Natural killer cell (primary cell): Measurements from ENCODE around the gene VAMP1. TPM values are rescaled to one million over a fixed set of nuclear protein-coding genes. Genes with fewer than 3 reads are reported as not detected.
"Not testable (repeated sequence)": the region's sequence is repeated elsewhere in the genome, so short reads cannot be mapped to it uniquely, and the experiment has no call there.

Source experiments
- ATAC-seq, 3 donors: fragments of 150-1000 bp in 2 of 3; fragments of 200-7000 bp in 1 of 3; cut with Tn5 transposase; 1 replicate in 1 of 3; 2 replicates in 2 of 3; pipeline ENCODE4 v1.10.0; 2021; ENCODE audit warnings: mild to moderate bottlenecking in 2 of 3, moderate library complexity in 2 of 3
- DNase-seq, 2 donors: peaks; one replicate each; pipeline versions ENCODE4 v3.0.0 to v3.0.0-alpha.2; 2013 to 2021; ENCODE audit warnings: mixed read lengths in 1 of 2
- H3K27ac ChIP-seq: one replicate; pipeline ENCODE4 v1.5.1; 2013; ENCODE audit warnings: mild to moderate bottlenecking, low read length
- H3K27me3 ChIP-seq: one replicate; pipeline ENCODE4 v1.6.1; 2013; ENCODE audit warnings: low read length; ENCODE audit not compliant: control insufficient read depth, insufficient read depth
- H3K36me3 ChIP-seq: one replicate; pipeline ENCODE4 v1.6.1; 2013; ENCODE audit warnings: low read length; ENCODE audit not compliant: control insufficient read depth, insufficient read depth
- H3K4me1 ChIP-seq: one replicate; pipeline ENCODE4 v1.6.1; 2013; ENCODE audit warnings: low read length; ENCODE audit not compliant: control insufficient read depth, insufficient read depth
- H3K4me3 ChIP-seq: one replicate; pipeline ENCODE4 v1.5.1; 2013; ENCODE audit warnings: low read length
- H3K9me3 ChIP-seq: one replicate; pipeline ENCODE4 v1.6.1; 2013; ENCODE audit warnings: low read length; ENCODE audit not compliant: control insufficient read depth, insufficient read depth
- H3K27ac Mint-ChIP-seq, 2 donors: one replicate each; pipeline ENCODE4 v1.8.0; 2022; ENCODE audit warnings: mild to moderate bottlenecking in 2 of 2, mixed read lengths in 2 of 2, moderate library complexity in 1 of 2
- H3K27me3 Mint-ChIP-seq, 2 donors: one replicate each; pipeline ENCODE4 v1.8.0; 2022; ENCODE audit warnings: low read depth in 2 of 2, mixed read lengths in 2 of 2
- H3K36me3 Mint-ChIP-seq: one replicate; pipeline ENCODE4 v1.8.0; 2022; ENCODE audit warnings: mixed read lengths
- H3K4me1 Mint-ChIP-seq, 2 donors: one replicate each; pipeline ENCODE4 v1.8.0; 2022; ENCODE audit warnings: mixed read lengths in 2 of 2
- H3K4me3 Mint-ChIP-seq: one replicate; pipeline ENCODE4 v1.8.0; 2022; ENCODE audit warnings: mild to moderate bottlenecking, moderate library complexity, mixed read lengths
- H3K9me3 Mint-ChIP-seq, 2 donors: one replicate each; pipeline ENCODE4 v1.8.0; 2022; ENCODE audit warnings: mixed read lengths in 2 of 2
- WGBS: methylation state at CpG from one replicate; pipeline ENCODE4 v1.1.7; 2013; ENCODE audit warnings: missing lambda C conversion rate; ENCODE audit not compliant: insufficient coverage; 5-methylcytosine and 5-hydroxymethylcytosine counted together
- intact Hi-C: fragments of 100-400 bp; cut with micrococcal nuclease; formaldehyde crosslinking; loops from one replicate; pipeline ENCODE4 v1.14.2; 2022
- total RNA-seq, 4 donors: library from RNA; stranded (reverse); fragments of 120-200 nt in 1 of 4; gene quantifications; one replicate each; pipeline versions ENCODE4 v1.2.3 to v1.2.4, GENCODE V29; 2013 to 2022
- TF ChIP-seq, protein P1 (sequence below): fragments of 200-600 bp; IDR thresholded peaks from one replicate; pipeline ENCODE4 v1.8.0; 2022; ENCODE audit warnings: antibody characterized with exemption

The VAMP1 gene
- total RNA-seq, 3 donors from 2014 or later (not counting 1 experiment from before 2014, with no cell fraction given), result 81.0 to 84.3 (median 83.8) TPM

DNA sequence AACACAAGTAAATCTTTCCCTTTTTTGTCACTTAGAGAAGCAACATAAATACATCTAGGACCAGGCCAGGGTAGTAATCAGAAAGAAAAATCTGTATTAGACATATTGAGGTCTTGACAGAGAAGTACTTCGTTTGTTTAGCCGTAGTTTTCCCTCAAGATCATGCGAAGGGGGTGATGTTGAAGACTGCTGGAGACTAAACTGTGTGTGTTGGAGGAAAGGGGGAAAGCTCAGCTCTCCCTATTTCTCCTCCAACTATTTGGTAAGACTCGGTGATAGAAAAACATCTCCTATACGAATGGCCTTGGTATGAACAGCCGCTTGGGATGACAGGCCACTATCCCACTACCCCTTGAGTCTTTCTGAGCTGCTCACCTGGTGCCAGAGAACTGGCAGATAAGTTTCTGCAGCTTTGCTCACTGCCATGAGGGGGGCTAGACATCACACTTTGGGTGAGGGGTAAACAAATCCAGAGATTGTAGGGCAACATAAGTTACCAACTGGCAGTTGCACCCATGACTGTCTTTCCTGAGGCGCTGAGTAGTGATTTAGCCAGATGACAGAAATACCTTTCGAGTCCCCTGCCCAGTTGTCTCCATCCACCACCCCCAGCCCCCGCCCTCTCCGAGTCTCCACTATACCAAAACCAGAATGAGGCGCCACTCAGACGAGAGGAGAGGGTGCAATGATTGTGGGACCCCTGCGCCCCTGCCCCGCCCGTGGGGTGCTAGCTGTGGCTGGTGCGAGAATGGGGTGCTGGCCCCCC, 685 bp downstream of the VAMP1 start:
- WGBS, result 22% methylated on average over 13 of the region's 16 CpGs
- H3K27me3 ChIP-seq, result no peaks in the 10 kb centered on the region
- H3K27ac ChIP-seq, result peak overlapping the region; percentile 94
- DNase-seq (no peak), ATAC-seq (no peak)
- Mint-ChIP-seq H3K27ac (peak overlapping the region; percentile 95 to 97), H3K4me3 (peak overlapping the region; percentile 93), H3K9me3 (no peaks in the 10 kb centered on the region), H3K27me3 (no peaks in the 10 kb centered on the region), H3K36me3 (peaks cover 7% of the 10 kb centered on the region), H3K4me1 (peaks cover 43 to 56% of the 10 kb centered on the region in 2 donors)
- peaks cover 17% of the 10 kb centered on the region for H3K36me3 ChIP-seq
- H3K9me3 ChIP-seq, result no peaks in the 10 kb centered on the region
- peak overlapping the region; percentile 94 for H3K4me3 ChIP-seq
- intact Hi-C loops, result loop anchor here (1.0 to 2.0 kb wide), 3 partner anchors 17 to 65 kb away; partner anchors contain the start of genes GAPDH, NCAPD2 and TAPBPL
- TF ChIP-seq, protein P1, sequence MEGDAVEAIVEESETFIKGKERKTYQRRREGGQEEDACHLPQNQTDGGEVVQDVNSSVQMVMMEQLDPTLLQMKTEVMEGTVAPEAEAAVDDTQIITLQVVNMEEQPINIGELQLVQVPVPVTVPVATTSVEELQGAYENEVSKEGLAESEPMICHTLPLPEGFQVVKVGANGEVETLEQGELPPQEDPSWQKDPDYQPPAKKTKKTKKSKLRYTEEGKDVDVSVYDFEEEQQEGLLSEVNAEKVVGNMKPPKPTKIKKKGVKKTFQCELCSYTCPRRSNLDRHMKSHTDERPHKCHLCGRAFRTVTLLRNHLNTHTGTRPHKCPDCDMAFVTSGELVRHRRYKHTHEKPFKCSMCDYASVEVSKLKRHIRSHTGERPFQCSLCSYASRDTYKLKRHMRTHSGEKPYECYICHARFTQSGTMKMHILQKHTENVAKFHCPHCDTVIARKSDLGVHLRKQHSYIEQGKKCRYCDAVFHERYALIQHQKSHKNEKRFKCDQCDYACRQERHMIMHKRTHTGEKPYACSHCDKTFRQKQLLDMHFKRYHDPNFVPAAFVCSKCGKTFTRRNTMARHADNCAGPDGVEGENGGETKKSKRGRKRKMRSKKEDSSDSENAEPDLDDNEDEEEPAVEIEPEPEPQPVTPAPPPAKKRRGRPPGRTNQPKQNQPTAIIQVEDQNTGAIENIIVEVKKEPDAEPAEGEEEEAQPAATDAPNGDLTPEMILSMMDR, result no peak
- H3K4me1 ChIP-seq, result peaks cover 30% of the 10 kb centered on the region

GRCh38 chr12:6469092-6469491, 1.4 kb downstream of the VAMP1 start:
- DNase-seq, result peak in 1 of 2 donors; percentile 35
- intact Hi-C loops, result no loop called here
- TF ChIP-seq, protein P1, result no peak
- no peaks in the 10 kb centered on the region for H3K9me3 ChIP-seq
- WGBS, result 51% methylated on average over 6 of the region's 6 CpGs
- Mint-ChIP-seq H3K36me3 (peaks cover 7% of the 10 kb centered on the region), H3K27ac (peak overlapping the region; percentile 95 to 97), H3K4me1 (peaks cover 50 to 63% of the 10 kb centered on the region in 2 donors), H3K4me3 (peak overlapping the region; percentile 93), H3K27me3 (no peaks in the 10 kb centered on the region), H3K9me3 (no peaks in the 10 kb centered on the region)
- H3K36me3 ChIP-seq, result peaks cover 24% of the 10 kb centered on the region
- no peak for ATAC-seq
- no peaks in the 10 kb centered on the region for H3K27me3 ChIP-seq
- H3K4me3 ChIP-seq, result no peak overlapping the region
- H3K4me1 ChIP-seq, result peaks cover 37% of the 10 kb centered on the region
- no peak overlapping the region for H3K27ac ChIP-seq

GRCh38 chr12:6468283-6468575, 2.2 kb downstream of the VAMP1 start:
- H3K4me3 Mint-ChIP-seq, result peak overlapping the region; percentile 57
- peaks cover 7% of the 10 kb centered on the region for H3K36me3 Mint-ChIP-seq
- no peaks in the 10 kb centered on the region for H3K27me3 Mint-ChIP-seq
- Histone ChIP-seq H3K9me3 (no peaks in the 10 kb centered on the region), H3K27me3 (no peaks in the 10 kb centered on the region), H3K4me1 (peaks cover 45% of the 10 kb centered on the region), H3K27ac (no peak overlapping the region), H3K4me3 (no peak overlapping the region), H3K36me3 (peaks cover 33% of the 10 kb centered on the region)
- H3K4me1 Mint-ChIP-seq, result peaks cover 59 to 72% of the 10 kb centered on the region in 2 donors
- no peak for DNase-seq
- TF ChIP-seq, protein P1, result no peak
- no peak for ATAC-seq
- intact Hi-C loops, result no loop called here
- H3K27ac Mint-ChIP-seq, result peak overlapping the region; percentile 95 to 97
- no peaks in the 10 kb centered on the region for H3K9me3 Mint-ChIP-seq

DNA sequence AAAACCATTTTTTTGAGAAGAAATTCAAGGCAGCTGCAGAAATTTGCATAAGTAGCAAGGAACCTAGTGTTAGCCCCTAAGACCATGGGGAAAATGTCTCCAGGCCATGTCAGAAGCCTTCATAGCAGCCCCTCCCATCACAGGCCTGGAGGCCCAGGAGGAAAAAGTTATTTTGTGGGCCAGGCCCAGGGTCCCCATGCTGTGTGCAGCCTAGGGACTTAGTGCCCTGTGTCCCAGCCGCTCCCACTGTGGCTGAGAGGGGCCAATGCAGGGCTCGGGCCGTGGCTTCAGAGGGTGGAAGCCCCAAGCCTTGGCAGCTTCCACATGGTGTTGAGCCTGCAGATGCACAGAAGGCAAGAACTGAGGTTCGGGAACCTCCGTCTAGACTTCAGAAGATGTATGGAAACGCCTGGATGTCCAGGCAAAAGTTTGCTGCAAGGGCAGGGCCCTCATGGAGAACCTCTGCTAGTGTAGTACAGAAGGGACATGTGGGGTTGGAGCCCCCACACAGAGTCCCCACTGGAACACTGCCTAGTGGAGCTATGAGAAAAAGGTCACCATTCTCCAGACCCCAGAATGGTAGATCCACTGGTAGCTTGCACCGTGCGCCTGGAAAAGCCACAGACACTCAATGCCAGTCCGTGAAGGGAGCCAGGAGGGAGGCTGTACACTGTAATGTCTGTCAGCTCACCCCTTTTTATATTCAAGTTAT, 2.8 kb downstream of the VAMP1 start:
- intact Hi-C loops, DNase-seq, H3K27me3 ChIP-seq, H3K27me3 Mint-ChIP-seq, H3K9me3 Mint-ChIP-seq, H3K9me3 ChIP-seq, H3K4me3 ChIP-seq, H3K27ac ChIP-seq, ATAC-seq, H3K36me3 Mint-ChIP-seq: not testable (repeated sequence)
- Mint-ChIP-seq H3K4me1 (peaks cover 64 to 77% of the 10 kb centered on the region in 2 donors), H3K27ac (peak overlapping the region; percentile 95 to 97), H3K4me3 (peak overlapping the region; percentile 57)
- WGBS, result 92% methylated on average over 9 of the region's 9 CpGs
- peaks cover 50% of the 10 kb centered on the region for H3K4me1 ChIP-seq
- H3K36me3 ChIP-seq, result peaks cover 37% of the 10 kb centered on the region

- peak in 1 of 2 donors; percentile 9 for DNase-seq
- H3K27ac ChIP-seq, H3K9me3 ChIP-seq, ATAC-seq, H3K27me3 ChIP-seq, H3K4me3 ChIP-seq, H3K9me3 Mint-ChIP-seq, H3K27me3 Mint-ChIP-seq, H3K36me3 Mint-ChIP-seq, H3K4me3 Mint-ChIP-seq, intact Hi-C loops: not testable (repeated sequence)
- peaks cover 73 to 87% of the 10 kb centered on the region in 2 donors for H3K4me1 Mint-ChIP-seq
- H3K27ac Mint-ChIP-seq, result peak overlapping the region; percentile 95 to 97
- 91% methylated on average over 4 of the region's 4 CpGs for WGBS
- Histone ChIP-seq H3K36me3 (peaks cover 40% of the 10 kb centered on the region), H3K4me1 (peaks cover 60% of the 10 kb centered on the region)
These were observed 3.7 kb downstream of the VAMP1 start for GRCh38 chr12:6466751-6467150.
